Measurements from ENCODE around the gene OSBP2.

Gene OSBP2

DNA sequence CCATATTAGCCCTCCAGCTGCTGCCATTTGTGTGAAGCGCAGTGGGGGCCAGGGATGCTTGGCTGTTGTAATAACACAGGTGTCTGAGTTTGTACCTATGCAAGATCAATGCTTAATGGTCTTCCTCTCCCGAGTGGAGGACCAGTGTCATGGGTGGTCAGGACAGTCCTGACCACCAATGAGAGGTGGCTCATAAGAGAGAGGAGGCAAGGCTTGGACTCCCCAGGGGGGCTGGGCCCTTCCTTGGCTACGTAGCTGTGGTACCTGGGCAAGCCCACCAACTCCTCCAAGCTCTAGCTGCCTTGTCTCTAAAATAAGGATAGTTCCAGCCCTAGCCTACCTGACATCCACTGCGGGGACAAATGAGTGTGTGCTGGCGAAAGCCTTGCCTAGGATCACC is 79.2 kb downstream of the OSBP2 start:
- DNase-seq = no peak

DNA sequence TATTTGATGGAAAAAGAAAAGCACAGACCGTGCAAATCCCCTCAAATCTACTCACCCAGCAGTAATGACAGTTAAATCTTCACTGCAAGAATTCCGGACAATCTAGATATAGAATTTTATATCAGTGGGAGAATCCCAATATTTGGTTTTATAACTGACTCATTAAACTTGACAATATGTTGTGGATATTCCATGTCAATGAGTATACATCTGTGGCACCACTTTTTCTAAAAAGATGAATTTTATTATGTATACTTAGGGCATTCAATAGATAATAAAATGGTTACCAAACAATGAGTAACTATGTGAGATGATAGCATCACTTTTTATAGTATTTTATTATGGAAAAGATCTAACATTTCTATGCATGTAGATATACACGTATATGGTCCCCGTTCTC is 79.9 kb downstream of the OSBP2 start:
- no peak for DNase-seq

DNA sequence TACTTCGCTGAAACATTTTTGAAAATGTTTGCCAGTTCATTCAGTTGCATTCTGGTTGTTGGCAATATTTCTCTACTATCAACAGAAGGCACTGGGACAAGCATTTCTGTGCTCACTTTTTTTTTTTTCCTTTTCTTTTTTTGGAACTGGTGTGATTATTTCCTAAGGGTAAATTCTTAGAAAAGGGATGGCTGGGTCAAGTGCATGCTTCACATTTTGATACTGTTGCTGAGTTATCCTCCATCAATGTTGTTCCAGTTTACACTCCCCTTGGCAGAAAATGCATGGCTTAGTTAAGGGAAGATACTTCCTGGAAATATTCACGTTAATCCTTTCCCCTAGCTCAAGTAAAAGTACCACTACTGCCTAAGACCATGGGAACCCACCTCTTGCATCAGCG is 81.8 kb downstream of the OSBP2 start:
- no peak for DNase-seq

DNA sequence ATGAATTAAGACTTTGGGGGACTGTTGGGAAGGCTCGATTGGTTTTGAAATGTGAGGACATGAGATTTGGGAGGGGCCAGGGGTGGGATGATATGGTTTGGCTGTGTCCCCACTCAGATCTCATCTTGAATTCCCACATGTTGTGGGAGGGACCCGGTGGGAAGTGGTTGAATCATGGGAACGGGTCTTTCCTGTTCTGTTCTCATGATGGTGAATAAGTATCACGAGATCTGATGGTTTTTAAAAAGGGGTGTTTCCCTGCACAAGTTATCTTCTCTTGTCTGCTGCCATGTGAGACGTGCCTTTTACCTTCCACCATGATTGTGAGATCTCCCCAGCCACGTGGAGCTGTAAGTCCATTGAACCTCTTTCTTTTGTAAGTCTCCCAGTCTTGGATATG is 82.5 kb downstream of the OSBP2 start:
- DNase-seq = peak; percentile 53

DNA sequence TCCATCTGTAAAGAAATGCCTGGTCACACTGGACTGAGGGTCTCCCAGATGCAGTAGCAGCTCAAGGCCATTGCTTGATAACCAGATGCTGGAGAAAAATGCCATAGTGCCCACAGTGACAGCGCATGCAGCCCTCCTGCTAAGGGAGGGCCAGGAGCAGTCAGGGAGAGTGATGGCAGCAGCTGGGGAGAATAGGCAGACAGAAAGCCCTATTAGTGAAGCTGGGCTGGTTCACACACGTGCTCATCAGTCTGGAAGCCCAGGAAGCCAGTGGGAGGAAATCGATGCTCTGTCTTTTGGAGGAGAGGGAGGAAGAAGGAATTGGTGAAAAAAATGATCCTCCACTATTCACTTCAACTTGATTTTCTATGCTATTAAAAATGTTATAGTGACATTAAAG is 82.9 kb downstream of the OSBP2 start:
- no peak for DNase-seq

DNA sequence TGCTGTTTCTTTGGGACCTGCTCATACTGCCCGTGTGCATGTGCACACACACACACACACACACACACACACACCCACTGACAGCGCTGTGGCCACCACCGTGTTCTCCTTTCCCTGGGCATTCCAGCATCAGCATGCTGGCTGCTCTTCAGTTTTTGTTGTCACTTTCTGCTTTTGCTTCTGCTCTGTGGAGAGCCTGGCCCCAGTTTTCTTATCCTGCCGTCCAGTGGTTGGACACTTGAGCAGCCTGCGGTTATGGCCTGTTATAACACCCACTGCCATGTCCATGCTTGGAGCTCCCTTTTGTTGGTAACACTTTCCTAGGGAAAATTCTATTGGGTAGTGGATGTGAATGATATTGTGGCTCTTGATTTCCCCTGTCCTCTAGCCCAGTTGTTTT is 83.6 kb downstream of the OSBP2 start:
- no peak for DNase-seq

DNA sequence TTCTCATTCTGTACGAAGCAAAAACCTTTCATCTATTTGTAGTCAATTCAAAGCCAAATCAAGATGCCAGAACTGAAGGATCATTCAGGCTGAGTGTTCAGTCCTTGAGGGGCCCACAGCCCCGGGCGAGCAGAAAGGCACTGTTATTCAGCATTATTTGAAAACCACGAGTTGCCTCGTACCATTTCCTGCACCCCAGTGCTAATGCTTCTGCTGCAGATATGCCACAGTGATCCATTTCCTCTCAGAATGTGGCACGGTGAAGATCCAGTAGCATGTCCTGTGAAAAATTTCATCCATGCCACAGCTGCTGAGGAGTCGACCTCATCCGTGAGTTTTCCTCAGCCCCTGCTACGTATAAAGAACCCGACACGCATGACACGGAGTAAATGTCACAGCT is 85.4 kb downstream of the OSBP2 start:
- no peak for DNase-seq

DNA sequence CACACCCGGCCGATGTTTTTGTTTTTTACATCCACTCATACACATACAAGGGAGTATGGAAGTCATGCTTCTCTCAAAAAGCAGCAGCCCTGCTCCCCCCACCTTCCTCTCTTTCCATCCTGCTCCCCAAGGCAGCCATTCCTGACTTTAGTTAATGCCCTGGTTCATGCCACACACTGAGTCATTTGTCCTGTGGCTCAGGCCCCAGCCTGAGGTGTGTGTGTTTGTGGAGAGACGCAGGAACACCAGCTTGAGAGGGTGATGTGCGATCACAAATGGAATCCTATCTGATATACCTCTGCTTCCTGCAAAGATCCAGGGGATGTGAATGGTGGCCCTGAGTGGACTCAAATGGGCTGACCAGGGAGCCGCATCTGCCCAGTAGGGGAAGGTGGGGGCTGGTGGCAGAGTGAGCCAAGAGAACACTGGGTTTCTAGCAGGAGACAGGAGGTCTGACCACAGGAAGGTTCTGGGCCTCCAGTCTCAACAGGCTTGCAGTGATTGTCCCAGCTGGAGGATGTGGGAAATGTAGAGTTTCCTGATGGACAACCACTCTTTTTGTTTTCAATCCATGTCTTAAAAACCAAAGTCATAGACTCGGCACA is 86.7 kb downstream of the OSBP2 start:
- DNase-seq = no peak

DNA sequence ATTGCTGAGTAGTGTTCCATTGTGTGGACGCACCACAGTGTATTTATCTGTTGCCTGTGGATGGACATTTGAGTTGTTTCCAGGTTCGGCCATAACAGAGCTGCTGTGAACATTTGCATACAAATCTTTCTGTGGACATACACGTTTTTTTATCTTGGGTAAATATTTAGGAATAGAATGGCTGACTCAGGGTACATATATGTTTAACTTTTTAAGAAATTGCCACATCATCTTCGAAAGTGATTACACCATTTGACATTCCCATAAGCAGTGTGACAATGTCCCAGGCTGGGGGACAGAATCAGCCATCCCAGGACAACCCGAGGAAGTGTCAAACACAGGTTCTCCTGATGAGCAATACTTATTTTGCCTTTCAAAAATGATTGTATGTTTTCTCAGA is 87.9 kb downstream of the OSBP2 start:
- no peak for DNase-seq

DNA sequence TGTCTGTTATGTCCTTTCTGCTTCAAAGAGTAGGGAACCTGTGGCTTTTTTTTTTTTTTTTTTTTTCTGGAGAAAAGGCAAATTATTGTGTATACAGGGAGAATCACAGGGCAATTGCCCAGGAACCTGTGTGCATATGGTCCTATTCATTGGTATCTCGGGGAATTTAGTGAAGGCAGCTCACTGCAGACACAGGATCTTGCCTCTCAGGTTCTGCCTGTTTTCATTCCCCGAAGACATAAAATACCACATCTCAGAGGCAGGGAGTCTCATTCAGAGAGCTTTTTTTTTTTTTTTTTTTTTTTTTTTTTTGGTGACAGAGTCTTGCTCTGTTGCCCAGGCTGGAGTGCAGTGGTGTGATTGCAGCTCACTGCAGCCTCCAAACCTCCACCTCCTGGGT is 88.3 kb downstream of the OSBP2 start:
- DNase-seq = no peak

DNA sequence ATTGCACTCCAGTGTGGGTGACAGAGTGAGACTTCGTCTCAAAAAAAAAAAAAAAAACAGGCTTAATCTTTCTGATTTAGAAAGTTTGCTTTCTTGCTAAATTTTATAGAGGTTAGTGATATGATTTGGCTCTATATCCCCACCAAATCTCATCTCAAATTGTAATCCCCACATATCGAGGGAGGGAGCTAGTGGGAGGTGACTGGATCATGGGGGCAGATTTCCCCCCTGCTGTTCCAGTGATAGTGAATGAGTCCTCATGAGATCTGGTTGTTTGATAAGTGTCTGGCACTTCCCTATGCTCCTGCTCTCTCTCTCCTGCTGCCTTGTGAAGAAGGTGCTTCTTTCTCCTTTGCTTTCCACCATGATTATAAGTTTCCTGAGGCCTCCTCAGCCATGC is 90.9 kb downstream of the OSBP2 start:
- DNase-seq = no peak

DNA sequence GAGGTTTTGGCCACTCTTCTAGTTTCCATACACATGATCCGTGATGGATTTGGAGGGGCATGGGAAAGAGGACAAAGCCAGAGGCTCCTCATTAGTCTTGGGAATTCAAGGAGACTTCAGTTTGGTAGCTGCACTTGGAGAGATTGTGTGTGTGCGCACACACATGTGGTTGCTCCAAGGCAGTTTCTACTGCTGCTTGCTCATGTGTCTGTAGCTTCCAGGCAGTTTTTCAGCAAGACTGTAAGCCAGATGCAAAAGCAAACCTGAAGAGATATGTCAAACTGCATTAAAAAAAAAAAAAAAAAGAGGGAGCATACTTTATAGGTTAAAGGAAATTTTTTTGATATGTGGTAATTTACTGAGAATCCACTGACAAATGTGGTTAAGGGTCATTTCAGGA is 95.7 kb downstream of the OSBP2 start:
- DNase-seq = no peak

DNA sequence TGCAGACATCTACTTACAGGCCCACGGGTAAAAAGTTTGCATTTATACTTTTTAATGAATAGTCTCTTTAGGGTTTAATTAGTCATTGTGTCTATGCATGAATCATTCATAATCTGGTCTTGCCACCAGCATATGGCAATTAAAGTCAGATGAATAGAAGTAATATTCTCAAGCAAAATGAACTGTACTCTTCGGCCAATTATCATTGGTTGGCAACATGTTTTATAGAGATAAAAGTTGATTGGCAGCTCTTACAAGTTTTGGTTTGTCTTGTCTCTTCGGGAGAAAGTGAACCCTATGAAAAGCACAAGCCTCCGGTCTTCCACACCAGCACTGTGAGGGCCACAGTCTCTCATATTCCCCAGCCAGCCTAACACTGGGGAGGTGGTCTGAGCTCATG is 97.8 kb downstream of the OSBP2 start:
- no peak for DNase-seq

DNA sequence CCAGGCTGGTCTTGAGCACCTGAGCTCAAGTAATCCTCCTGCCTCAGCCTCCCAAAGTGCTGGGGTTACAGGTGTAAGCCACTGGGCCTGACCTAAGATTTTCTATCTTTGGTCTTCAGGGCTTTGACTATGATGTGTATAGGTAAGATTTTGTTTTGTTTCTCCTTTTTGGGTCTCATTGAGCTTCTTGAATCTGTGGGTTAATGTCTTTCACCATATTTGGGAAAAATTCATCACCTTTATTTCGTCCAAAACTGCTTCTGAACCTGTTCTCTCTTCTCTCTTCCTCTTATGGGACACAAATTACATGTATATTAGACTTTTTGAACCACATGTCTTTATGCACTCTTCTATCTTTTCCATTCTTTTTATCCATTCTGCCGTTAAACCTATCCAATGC is 100.4 kb downstream of the OSBP2 start:
- DNase-seq = no peak

DNA sequence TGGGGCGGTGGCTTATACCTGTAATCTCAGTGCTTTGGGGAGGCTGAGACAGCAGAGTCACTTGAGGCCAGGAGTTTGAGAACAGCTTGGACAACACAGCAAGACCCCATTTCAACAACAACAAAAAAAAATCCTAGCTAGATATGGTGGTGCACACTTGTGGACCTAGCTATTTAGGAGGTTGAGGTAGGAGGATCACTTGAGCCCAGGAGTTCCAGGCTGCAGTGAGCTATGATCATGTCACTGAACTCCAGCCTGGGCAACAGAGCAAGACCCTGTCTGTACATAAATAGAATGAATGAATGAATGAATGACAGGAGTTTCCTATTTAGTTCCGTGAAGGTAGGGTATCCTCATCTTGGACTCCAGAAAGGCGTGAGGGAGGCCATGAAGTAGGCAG is 107.0 kb downstream of the OSBP2 start:
- DNase-seq = no peak

DNA sequence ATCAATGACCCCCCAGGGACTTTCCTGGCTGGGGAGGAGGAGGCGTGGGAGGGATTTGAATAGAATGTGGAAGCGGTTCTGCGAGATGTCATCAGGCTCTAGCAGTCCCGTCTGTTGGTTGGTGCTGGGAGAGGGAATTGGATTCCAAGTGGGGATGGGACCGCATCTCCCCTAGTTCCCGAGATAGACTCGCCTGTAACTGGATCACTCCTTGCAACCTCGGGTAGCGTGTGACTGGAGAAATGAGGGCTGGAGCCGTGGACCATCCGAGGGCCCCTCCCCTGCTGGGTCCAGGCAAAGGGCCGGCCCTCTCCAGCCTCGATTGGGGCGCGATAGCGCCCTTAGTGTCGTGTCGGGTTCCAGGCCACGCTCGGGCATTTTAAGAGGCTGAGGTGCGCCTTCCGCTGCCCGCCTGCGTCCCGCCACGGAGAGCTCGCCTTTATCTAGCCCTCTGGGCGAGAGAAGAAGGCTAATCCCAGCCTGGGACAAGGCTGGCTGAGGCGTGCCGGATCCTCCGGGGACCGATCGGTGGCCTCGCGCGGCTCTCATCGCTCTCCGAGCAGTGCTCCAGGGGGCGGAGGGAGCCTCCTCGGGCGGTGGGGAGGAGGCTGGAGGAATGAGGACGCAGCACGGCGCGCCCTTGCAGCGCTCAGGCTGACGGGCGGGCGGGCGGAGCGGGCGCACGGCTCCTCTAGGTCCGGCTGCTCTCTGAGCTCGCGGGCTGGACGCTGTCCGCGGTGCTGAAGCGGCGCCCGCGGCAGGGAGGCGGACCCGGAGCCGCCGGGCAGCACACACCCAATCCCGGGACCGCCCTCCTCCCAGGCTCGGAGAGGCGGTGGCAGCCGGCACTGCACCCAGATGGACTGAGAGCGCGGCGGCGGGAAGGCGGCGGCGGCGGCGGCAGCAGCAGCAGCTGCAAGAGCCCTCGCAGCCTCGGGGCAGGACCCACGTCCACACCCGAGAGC is 107.8 kb downstream of the OSBP2 start:
- DNase-seq = peak; percentile 86

DNA sequence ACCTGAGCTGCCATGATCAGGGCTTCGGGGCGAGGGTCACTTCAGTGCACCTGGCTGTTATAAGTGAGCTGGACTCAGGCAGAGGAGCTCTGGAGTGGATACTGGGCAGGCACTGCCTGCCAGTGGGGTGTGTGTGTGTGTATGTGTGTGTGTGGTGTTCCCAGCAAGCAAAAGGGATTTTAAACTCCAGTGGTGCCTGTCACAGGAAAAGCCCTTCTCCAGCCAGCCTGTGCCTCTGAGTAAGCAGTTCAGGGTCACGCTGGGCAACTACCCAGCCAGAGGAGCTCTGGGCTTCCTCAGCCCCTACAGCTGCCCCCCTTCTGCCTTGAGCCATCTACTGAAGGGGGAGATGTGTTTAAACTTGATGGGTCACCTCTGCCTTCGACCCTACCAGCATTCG is 109.0 kb downstream of the OSBP2 start:
- DNase-seq = no peak

DNA sequence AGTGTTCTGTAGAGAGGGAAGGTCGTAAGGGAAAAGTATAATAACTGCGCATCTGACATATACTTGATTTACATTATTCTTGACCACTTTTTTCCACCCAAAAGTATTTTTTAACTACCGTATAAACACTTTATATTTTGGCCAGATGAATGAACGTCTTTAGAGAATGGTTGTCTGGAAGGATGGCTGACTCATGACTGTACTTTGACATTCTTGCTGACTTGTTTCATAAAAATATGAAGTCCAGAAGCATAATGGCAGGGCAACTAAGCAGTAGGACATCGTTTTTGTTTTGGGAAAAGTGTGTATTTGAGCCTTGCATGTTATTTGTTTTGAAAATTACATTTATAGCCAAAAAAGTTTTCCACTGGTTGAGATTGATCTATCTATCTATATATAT is 110.0 kb downstream of the OSBP2 start:
- DNase-seq = no peak

DNA sequence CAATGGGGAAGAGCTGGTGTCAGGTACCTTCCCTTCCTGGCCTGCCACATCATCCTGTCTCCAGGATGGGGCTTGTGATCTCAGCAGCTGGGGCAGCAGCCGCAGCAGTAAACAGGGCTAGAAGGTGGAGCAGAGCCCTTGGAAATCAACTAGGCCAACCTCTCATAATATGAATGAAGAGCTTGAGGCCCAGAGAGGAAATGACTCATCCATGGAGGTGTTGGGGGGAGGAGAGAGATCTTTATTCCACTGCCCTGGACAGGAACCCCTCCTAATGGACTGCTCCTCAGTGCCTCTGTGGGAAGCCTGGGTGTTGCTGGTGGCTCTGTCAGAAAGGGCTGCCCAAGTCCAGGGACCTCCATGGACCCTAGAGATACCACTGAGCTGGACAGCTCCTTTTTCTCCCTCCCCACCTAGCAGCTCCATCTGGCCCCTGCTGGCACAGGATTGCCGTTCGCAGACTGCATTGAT is 111.8 kb downstream of the OSBP2 start:
- DNase-seq = no peak

DNA sequence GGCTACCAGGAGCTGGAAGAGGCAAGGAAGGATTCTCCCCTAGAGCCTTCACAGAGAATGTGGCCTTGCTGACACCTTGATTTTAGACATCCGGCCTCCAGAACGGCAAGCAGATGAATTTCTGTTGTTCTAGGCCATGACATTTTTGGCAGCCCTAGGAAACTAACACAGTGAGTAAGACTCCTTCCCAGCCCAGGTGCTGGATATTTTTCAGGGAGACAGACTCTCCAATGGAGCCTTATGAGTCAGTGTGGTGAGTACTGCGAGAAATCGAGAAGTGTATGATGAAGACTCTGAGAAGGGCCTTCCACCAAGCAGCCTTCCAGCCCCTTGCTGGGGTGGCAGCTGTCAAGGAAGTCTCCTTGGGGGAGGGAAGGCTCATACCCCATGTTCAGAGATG is 114.4 kb downstream of the OSBP2 start:
- no peak for DNase-seq

DNA sequence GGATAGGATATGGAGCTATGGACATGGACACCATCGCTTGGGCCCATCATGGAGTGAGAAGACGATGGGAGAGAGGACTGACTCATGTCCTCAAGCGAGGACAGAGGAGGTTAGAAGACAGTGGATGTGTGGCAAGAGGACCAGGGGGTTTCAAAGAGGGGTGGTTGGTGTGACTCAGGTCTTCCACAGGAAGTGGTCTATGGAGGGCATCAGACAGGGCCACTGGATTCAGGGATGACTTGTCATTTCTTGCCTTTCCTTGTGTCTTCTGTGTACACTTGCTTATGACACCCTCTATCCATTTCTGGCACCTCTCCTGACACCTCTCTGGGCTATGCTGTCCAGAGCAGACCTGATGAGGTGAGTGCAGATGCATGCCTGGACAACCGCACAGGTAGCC is 115.4 kb downstream of the OSBP2 start:
- DNase-seq = no peak

DNA sequence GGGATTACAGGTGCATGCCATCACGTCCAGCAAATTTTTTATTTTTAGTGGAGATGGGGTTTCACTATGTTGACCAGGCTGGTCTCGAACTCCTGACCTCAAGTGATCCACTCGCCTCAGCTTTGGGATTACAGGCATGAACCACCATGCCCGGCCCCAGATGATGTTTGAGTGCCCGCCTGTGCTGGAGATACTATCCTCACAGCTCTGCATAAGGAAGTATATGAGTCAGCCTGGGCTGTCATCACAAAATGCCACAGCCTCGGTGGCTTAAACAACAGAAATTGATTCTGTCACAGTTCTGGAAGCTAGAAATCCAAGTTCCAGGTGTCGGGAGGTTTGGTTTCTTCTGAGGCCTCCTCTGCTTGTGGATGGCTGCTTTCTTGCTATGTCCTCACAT is 119.3 kb downstream of the OSBP2 start:
- no peak for DNase-seq

DNA sequence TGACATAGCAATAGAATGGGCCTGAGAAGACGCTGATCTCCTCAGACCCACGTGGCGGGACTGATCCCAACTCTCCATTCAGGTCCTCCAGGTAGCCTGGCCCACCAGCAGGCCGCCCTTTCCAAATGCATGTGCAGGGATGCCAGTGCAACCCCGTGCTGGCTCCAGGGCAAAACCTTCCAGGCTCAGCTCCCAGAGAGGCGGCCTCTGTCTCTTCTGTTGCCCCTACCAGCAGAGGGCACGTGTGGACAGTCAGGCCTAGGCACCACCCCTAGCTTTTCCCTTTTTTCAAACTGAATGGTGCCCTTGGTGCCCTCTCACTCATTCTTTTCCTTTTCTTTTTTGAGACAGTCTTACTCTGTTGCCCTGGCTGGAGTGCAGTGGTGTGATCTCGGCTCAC is 121.7 kb downstream of the OSBP2 start:
- DNase-seq = no peak

DNA sequence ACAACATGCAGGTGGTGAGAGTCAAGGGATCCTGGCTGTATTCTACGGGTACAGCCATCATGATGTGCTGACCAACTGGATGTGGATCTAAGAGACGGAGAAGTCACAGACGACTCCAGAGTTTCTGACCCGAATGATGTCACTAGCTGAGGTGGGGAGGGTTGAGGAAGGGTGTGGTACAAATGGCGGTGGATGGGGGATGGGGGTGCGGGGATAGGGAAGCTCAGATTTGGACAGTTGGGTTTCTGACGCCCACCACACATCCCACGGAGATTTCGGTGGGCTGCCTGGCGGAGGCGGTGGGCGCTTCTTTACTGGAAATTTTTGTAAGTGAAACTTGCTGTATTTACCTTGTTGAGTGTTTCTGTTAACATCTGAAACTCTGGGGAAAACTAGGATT is 126.7 kb downstream of the OSBP2 start:
- DNase-seq = no peak

DNA sequence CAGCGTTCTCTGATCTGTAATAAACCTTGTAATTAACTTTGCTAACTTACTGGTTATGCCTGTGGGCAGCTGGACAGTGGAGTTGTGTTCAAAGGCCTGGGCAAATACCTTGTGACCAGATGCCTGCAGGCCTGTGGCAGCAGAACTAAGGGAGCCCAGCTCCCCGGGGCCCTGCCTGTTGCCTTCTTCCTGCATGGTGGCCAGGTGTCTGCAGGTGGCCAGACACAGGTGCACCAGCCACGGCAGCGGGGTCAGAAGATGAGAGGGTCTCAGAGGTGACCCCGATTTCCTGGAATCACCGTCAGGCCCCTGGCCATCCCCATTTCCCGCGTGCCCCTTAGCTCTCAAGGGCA is 127.2 kb downstream of the OSBP2 start:
- DNase-seq = no peak

All from inflammatory macrophage treated with lipopolysaccharide for 4 hours (primary cell).